SK-N-SH (cell line): ENCODE results near the gene CLEC18B. TPM values are rescaled to one million over a fixed set of nuclear protein-coding genes. Genes with fewer than 3 reads are reported as not detected.

Experiments
- polyA plus RNA-seq, 3 experiments: library from polyadenylated mRNA; depleted of rRNA; stranded (reverse); fragments of >200 nt; gene quantifications; 2 replicates each; pipeline ENCODE4 v1.2.3, GENCODE V29; 2012
- small RNA-seq, 7 experiments: library from RNA; depleted of rRNA; stranded (forward); fragments of <200 nt; gene quantifications; one replicate each; pipeline ENCODE3, GENCODE V24; 2012

The CLEC18B gene
- polyA plus RNA-seq, 1 of the 3 experiments (the other 2 are of a cell fraction), result 0.10 TPM

Small RNA genes within 50 kb of the gene (small RNA-seq; reads per million reads assigned to genes)
- gene AC009053.4, result 0 reads per million in 7 experiments
- 0 reads per million in 7 experiments for gene RF00019
- 0 reads per million in 7 experiments for gene RNU6-237P

Other genes starting within 250 kb of the CLEC18B start
- gene PSMD7, start 124.7 kb downstream of the CLEC18B start, polyA plus RNA-seq (2012; rRNA removed), result 133 and 142 TPM in 2 replicates
- gene NPIPB15, start 45.2 kb downstream of the CLEC18B start, polyA plus RNA-seq (2012; rRNA removed), result 0.52 TPM in 1 of 2 replicates, not detected in the other
- 61.6 and 71.1 TPM in 2 replicates for gene GLG1, start 185.6 kb upstream of the CLEC18B start, polyA plus RNA-seq (2012; rRNA removed)
- 13.2 and 15.9 TPM in 2 replicates for gene RFWD3, start 245.4 kb upstream of the CLEC18B start, polyA plus RNA-seq (2012; rRNA removed)